Brain microvascular endothelial cell (primary cell): ENCODE results near the gene ZNF789.

Experiments used
- DNase-seq: peaks from one replicate; pipeline ENCODE4 v3.0.0-alpha.2; 2020
- H3K27ac ChIP-seq: fragments of 250-450 bp; sonication (Bioruptor Pico); 2 replicates; pipeline ENCODE4 v1.5.1; 2020; ENCODE audit warnings: mild to moderate bottlenecking, moderate library complexity
- H3K27me3 ChIP-seq: fragments of 250-450 bp; sonication (Bioruptor Pico); replicated peaks from 2 replicates; pipeline ENCODE4 v1.5.1; 2020; ENCODE audit warnings: mild to moderate bottlenecking
- H3K36me3 ChIP-seq: fragments of 250-450 bp; sonication (Bioruptor Pico); replicated peaks from 2 replicates; pipeline ENCODE4 v1.5.1; 2020; ENCODE audit warnings: mild to moderate bottlenecking
- H3K4me3 ChIP-seq: 2 replicates; pipeline ENCODE4 v1.5.1; 2011; ENCODE audit warnings: low read depth, mild to moderate bottlenecking, control low read depth, low read length, moderate library complexity
- in situ Hi-C: cut with HindIII; loops from 2 replicates; pipeline ENCODE4 v1.10.0; 2017; ENCODE audit warnings: low sequenced_read_pairs, low pct_ligation_motif_present
- TF ChIP-seq, protein P1 (sequence below): IDR thresholded peaks from 2 replicates; pipeline ENCODE4 v1.5.1; 2011; ENCODE audit warnings: low read depth, mild to moderate bottlenecking, moderate library complexity, low read length, control low read depth, inconsistent platforms; ENCODE audit errors: missing control alignments

ZNF789 gene

DNA sequence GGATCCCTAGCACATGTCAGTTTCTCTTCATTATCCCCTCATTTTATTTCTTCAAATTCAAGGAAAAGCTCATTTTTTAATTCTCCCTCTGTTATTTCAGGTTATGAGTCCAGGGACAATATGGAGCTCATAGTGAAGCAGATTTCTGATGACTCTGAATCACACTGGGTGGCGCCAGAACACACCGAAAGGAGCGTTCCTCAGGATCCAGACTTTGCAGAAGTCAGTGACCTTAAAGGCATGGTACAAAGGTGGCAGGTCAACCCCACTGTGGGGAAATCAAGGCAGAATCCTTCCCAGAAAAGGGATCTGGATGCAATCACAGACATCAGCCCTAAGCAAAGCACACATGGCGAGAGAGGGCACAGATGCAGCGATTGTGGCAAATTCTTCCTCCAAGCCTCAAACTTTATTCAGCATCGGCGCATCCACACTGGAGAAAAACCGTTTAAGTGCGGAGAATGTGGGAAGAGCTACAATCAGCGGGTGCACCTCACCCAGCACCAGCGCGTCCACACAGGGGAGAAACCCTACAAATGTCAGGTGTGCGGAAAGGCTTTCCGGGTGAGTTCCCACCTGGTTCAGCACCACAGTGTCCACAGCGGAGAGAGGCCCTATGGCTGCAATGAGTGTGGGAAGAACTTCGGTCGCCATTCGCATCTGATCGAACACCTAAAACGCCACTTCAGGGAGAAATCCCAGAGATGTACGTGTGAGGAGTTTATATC is 53.2 kb downstream of the ZNF789 start:
- no peak overlapping the region for H3K4me3 ChIP-seq
- peaks cover 53% of the 10 kb centered on the region for H3K36me3 ChIP-seq
- H3K27me3 ChIP-seq, result no peaks in the 10 kb centered on the region
- TF ChIP-seq, protein P1, sequence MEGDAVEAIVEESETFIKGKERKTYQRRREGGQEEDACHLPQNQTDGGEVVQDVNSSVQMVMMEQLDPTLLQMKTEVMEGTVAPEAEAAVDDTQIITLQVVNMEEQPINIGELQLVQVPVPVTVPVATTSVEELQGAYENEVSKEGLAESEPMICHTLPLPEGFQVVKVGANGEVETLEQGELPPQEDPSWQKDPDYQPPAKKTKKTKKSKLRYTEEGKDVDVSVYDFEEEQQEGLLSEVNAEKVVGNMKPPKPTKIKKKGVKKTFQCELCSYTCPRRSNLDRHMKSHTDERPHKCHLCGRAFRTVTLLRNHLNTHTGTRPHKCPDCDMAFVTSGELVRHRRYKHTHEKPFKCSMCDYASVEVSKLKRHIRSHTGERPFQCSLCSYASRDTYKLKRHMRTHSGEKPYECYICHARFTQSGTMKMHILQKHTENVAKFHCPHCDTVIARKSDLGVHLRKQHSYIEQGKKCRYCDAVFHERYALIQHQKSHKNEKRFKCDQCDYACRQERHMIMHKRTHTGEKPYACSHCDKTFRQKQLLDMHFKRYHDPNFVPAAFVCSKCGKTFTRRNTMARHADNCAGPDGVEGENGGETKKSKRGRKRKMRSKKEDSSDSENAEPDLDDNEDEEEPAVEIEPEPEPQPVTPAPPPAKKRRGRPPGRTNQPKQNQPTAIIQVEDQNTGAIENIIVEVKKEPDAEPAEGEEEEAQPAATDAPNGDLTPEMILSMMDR, result peak; percentile 47
- no peak overlapping the region for H3K27ac ChIP-seq
- DNase-seq, result peak; percentile 4
- in situ Hi-C loops, result no loop called here

DNA sequence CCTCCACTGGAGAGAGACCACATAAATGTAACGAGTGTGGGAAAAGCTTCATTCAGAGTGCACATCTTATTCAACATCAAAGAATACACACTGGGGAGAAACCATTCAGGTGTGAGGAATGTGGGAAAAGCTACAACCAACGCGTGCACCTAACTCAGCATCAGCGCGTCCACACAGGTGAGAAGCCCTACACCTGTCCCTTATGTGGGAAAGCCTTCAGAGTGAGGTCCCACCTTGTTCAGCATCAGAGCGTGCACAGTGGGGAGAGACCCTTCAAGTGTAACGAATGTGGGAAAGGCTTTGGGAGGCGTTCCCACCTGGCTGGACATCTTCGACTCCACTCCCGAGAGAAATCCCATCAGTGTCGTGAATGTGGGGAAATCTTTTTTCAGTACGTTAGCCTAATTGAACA is 58.7 kb downstream of the ZNF789 start:
- Histone ChIP-seq H3K4me3 (no peak overlapping the region), H3K27me3 (no peaks in the 10 kb centered on the region), H3K27ac (no peak overlapping the region), H3K36me3 (peaks cover 63% of the 10 kb centered on the region)
- in situ Hi-C loops, result no loop called here
- TF ChIP-seq, protein P1, result no peak
- no peak for DNase-seq

GRCh38 chr7:99535667-99536066 is 63.0 kb downstream of the ZNF789 start:
- TF ChIP-seq, protein P1, result no peak
- no peak overlapping the region for H3K4me3 ChIP-seq
- no peak for DNase-seq
- in situ Hi-C loops, result no loop called here
- H3K36me3 ChIP-seq, result peaks cover 30% of the 10 kb centered on the region
- no peaks in the 10 kb centered on the region for H3K27me3 ChIP-seq
- no peak overlapping the region for H3K27ac ChIP-seq
